ENCODE data around the gene NR5A2. TPM values are rescaled to one million over a fixed set of nuclear protein-coding genes. Genes with fewer than 3 reads are reported as not detected.

The NR5A2 gene
- total RNA-seq, 1 donor: not detected

DNA sequence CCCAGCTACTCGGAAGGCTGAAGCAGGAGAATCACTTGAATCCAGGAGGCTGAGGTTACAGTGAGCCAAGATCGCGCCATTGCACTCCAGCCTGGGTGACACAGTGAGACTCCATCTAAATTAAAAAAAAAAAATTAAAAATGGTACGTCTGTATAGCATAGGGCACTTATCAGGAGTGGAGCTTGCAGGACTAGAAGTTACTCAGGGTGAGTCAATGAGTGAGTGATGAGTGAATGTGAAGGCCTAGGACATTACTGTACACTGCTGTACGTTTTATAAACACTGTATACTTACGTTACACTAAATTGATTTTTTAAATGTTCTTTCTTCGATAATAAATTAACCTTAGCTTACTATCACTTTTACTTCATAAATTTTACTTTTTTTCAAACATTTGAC is 183.6 kb downstream of the NR5A2 start:
- TF ChIP-seq, protein P1, sequence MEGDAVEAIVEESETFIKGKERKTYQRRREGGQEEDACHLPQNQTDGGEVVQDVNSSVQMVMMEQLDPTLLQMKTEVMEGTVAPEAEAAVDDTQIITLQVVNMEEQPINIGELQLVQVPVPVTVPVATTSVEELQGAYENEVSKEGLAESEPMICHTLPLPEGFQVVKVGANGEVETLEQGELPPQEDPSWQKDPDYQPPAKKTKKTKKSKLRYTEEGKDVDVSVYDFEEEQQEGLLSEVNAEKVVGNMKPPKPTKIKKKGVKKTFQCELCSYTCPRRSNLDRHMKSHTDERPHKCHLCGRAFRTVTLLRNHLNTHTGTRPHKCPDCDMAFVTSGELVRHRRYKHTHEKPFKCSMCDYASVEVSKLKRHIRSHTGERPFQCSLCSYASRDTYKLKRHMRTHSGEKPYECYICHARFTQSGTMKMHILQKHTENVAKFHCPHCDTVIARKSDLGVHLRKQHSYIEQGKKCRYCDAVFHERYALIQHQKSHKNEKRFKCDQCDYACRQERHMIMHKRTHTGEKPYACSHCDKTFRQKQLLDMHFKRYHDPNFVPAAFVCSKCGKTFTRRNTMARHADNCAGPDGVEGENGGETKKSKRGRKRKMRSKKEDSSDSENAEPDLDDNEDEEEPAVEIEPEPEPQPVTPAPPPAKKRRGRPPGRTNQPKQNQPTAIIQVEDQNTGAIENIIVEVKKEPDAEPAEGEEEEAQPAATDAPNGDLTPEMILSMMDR (IDR thresholded peaks at IDR 0.05; ENCODE audit: insufficient read depth, low read depth, low read length): no peak
- no peak for DNase-seq (ENCODE audit: low read depth)
- H3K4me3 ChIP-seq (ENCODE audit: low read depth, low read length): no peak overlapping the region

DNA sequence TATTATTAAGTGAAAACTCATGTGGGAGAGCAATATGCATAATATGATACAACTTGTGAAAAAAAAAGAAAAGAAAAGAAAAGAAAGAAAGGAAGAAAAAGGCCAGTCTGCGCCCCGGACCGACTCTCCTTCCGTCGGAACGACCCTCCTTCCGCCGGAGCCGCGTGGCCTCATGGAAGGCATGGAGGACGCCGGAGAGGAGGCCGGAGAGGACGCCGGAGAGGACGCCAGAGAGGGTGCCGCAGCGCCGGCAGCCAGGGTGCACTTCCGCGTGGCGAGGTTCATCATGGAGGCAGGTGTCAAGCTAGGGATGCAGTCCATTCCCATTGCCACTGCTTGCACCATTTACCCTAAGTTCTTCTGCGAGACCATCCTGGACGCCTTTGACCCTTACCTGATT is 185.9 kb downstream of the NR5A2 start:
- TF ChIP-seq, protein P1 (IDR thresholded peaks at IDR 0.05; ENCODE audit: insufficient read depth, low read depth, low read length): no peak
- no peak overlapping the region for H3K4me3 ChIP-seq (ENCODE audit: low read depth, low read length)
- no peak for DNase-seq (ENCODE audit: low read depth)

DNA sequence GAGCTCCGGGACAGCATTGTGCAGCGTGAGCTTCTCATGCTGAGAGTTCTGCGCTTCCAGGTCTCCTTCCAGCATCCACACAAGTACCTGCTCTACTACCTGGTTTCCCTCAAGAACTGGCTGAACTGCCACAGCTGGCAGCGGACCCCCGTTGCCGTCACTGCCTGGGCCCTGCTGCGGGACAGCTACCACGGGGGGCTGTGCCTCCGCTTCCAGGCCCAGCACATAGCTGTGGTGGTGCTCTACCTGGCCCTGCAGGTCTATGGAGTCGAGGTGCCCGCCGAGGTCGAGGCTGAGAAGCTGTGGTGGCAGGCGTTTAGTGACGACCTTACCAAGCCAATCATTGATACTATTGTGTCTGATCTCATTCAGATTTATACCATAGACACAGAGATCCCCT is 186.4 kb downstream of the NR5A2 start:
- no peak for DNase-seq (ENCODE audit: low read depth)
- H3K4me3 ChIP-seq (ENCODE audit: low read depth, low read length): no peak overlapping the region
- TF ChIP-seq, protein P1 (IDR thresholded peaks at IDR 0.05; ENCODE audit: insufficient read depth, low read depth, low read length): no peak

DNA sequence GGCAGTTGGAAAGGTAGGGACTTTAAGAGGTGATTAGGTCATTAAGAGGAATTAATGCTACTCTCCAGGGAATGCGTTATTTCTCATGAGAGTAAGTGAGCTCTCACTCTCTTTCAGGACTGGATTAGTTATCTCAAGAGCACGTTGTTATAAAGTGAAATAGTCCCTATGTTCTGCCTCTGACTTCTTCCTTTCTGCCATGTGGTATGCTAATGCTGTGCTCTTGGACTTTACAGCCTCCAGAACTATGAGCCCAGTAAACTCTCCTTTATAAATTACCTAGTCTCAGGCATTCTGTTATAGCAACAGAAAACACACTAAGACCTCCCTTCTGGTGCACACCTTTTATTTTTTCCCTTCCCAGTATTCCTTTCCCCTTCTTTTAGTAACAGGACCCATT is 187.8 kb downstream of the NR5A2 start:
- no peak overlapping the region for H3K4me3 ChIP-seq (ENCODE audit: low read depth, low read length)
- TF ChIP-seq, protein P1 (IDR thresholded peaks at IDR 0.05; ENCODE audit: insufficient read depth, low read depth, low read length): no peak

DNA sequence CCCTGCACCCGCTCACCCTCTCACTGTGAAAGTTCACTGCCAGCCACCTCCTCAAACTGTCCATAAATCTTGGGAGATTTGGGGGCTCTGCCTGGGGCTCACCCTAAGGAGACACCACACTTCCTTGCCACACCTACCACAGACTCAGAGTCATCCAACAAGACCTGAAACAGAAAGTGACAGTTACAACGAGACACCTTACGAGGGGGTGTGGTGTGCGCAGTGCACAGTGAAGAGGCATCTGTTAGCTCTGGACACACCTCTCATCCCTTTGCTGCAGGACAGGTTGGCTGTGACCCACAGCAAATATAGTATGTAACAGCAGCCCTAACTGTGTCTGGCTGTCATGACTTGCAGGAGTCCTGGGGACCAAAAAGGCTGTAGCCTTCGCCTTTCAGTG is 190.2 kb downstream of the NR5A2 start:
- no peak for DNase-seq (ENCODE audit: low read depth)
- H3K4me3 ChIP-seq (ENCODE audit: low read depth, low read length): no peak overlapping the region
- TF ChIP-seq, protein P1 (IDR thresholded peaks at IDR 0.05; ENCODE audit: insufficient read depth, low read depth, low read length): no peak

More for the DNA sequence above, 187.8 kb downstream of the NR5A2 start:
- no peak for DNase-seq (ENCODE audit: low read depth)

DNA sequence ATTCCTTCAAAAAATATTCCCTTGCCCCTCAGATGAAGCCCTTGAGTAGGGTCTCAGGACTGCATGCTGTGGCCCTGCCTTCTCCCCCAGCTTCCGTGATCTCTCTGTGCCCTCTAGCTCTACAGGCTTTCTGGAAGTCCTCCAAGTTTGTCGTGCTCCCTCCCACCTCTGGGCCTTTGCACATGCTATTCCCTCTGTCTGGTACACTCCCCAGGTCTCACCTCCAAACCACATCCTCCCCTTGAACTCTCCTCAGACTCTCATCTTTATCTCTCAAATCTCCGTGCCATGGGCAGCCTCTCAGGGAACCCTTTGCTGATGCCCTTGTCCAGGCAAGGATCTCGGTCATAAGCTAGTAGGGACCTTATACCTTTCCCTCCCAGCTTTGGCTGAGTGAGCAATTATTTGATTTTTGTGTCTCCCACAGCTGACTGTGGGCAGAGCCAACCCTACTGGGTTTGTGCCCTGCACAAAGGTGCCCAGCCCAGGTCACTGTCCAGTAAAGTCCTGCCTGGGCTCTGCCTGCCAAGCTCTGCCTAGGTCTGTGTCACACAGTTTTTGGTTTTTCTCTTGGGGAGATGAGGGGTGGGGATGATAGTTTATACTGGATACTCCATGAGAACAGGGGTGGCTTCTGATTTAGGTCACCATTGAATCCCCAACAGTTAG is 194.2 kb downstream of the NR5A2 start:
- no peak for DNase-seq (ENCODE audit: low read depth)
- TF ChIP-seq, protein P1 (IDR thresholded peaks at IDR 0.05; ENCODE audit: insufficient read depth, low read depth, low read length): no peak
- H3K4me3 ChIP-seq (ENCODE audit: low read depth, low read length): no peak overlapping the region

DNA sequence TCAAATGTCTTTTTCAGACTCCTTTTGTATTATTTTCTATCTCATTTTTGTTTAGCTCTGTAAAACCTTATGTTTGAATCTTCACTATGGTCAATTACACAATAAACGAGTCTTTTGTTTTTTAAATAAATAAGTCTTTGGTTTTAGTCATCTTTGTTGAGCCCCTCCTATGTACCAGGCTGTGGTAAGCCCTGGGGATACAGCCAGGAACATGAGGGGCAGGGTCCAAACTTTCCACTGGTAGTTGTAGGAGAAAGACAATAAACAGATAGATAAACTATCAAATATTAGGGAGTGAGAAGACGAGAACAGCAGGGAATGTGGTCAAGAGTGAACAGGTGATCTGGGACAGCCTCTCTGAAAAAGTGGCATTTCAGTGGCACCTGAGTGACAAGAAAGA is 195.7 kb downstream of the NR5A2 start:
- H3K4me3 ChIP-seq (ENCODE audit: low read depth, low read length): no peak overlapping the region
- no peak for DNase-seq (ENCODE audit: low read depth)
- TF ChIP-seq, protein P1 (IDR thresholded peaks at IDR 0.05; ENCODE audit: insufficient read depth, low read depth, low read length): no peak

All from fibroblast of villous mesenchyme (primary cell).